Measurements from ENCODE around the gene FBXW7.

The FBXW7 gene

DNA sequence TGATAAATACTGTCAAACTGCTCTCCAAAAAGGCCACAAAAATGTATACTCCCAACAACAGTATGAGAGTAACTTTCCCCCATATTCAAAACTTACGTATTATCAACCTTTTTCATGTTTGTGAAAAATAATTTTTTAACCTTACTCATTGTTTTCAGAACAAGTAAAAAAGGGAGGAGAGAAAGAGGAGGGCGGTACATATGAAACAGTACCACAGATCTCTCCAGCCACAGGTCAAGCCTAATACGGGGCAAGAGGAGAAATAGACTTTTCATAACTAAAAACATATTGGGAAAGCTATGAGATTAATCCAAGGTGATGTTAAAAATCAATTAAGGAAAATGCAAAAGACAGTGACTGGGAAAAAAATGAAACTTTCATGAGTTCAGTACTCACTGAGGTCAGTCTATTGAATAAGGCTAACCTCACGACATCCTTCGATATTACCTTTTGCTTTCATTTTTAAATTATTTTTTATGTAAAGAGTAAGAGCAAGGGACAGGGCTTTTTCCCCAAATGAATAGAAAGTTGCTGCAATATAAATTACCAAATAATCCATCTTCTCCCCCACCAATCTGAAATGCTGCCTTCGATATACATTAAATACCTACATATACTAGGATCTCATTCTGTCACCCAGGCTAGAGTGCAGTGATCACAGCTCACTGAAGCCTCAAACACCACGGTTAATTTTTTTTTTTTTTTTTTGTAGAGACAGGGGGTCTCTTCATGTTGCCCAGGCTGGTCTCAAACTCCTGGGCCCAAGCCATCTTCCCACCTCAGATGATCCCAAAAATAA is 25.3 kb downstream of the FBXW7 start:
- DNase-seq = no peak

DNA sequence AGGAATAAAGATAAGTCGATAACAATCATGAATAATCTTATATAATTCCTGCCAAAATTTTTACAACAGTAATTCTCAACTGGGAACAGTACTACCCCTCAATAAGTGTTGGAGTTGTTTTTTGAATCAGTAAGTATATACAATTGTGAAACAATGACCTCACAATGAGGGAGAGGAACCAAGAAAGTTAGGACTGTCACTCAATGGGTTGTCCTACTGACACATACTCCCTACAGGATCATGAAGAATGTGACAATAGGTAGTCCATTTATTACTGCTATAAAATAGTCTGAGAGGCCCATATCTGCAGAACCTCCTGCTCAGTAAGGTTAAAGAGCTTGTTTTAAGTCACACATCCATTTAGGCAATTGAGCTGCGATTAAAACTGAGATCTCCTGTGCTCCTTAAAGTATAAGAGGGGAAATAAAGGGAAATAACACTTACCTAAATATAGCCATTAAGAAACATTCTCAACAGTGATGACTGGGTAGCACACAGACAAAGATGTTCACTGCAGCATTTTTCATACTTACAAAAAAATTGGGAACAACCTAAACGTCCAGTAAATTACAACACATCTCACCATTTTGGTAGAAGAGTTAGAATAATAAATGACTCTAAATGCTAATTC is 26.2 kb downstream of the FBXW7 start:
- no peak for DNase-seq

DNA sequence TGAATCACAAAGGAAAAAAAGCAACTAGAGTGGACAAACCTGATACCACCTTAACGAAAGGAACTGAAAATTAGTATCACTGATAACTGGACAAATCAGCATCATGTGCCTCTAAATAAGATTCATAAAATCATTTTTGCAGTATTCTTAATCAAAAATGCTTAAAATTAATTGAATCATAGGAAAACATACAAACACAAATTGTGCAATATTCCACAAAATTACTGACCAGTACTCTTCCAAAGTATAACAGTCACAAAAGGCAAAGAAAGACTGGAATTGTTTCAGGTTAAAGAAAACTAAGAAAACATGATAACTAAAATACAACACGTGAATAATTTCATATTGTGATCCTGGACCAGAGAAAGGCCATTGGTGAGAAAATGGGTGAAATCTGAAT is 27.1 kb downstream of the FBXW7 start:
- no peak for DNase-seq

DNA sequence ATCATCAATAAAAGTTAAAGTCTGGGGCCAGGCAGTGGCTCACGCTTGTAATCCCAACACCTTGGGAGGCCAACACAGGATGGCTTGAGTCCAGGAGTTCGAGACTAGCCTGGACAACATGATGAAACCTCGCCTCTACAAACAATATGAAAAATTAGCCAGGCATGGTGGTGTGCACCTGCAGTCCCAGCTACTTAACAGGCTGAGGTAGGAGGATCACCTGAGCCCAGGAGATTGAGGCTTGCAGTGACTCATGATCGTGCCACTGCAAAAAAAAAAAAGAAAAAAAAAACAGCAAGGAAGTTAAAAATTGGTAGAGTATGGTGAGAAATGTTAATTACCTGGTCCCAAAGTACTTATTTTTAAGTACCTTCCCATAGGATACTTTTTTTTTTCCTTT is 27.5 kb downstream of the FBXW7 start:
- DNase-seq = no peak

DNA sequence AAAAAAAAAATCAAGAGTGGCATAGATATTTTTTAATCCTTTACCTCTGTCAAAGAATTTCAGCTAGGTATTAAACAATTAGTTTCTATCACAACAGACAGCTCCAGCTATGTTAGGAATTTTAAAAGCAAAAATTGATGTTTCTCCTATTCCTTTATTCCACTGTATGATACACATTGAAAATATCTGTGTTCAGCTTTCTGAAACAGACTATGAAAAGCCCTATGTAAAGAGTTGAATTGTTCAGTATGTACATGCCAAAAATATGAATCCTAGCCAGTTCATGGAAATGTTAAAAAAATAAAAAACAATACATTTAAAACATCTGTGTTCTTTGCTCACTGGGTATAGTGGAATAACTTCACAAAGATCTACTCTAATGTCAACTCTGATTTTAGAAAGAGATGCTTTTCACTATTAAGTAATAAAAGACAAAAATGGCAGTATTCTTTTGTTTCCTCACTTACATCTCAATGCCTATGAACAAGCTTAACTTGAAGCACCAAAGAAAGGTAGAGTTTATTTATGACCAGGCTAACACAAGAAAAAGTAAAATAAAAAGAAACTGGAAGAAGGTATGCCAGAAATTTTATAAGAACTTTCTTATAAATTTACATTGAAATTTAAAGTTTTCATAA is 32.1 kb downstream of the FBXW7 start:
- peak; percentile 72 for DNase-seq

DNA sequence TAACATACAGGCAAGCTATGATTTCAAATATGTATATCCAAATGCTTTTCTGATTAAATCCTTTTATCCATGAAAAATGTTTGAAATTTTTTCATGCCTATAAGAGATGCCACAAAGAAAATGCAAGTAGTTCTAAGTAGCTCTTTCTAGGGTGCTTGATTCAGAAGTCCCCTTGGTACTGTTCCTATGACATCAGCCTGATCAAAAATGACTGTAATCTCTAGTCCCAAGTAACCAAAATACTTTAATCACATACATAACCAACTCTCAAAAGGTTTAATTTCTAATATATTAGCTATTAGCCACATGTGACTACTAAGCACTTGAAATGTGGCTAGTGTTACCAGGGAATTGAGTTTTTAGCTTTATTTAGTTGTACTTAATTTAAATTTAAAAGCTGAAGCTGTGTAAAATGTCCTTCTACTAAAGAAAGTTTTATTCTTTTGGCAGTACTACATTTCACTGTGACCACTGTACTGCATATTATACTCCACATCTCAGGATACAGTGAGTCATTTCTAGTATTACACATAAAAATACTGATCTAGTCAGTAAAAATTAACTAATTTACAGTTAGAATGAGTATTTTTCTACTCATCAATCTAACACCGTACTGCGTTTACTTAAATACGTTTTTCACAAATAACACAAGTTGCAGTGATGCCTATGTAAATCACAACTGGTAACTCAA is 33.9 kb downstream of the FBXW7 start:
- DNase-seq = peak; percentile 32

DNA sequence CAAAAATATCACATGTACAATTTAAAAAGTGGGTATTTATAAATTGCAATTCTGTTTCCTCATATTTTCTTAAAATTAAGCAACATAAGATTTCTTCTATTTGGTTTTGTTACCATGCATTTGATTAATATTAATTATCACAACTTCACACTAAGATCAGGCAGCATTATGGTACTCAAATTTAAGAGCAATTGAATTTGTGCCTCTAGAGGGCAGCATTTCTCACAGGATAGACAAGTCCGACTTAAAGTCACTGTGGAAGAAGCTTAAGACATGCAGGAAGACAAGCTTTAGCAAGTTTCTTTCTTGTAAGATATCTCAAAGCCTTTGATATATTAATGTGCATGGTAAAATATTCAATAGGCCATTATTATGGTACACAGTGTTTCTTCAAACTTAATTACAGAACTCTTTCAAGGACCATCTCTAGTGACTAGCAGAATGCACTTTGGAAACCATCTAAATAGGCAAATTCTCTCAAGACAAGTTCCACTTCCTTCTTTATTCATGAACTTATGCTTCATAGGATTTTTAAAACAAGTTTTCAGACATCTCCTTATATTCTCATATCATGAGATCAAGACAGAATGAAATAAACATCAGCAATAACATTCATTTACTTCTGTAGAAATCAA is 35.0 kb downstream of the FBXW7 start:
- peak; percentile 80 for DNase-seq

DNA sequence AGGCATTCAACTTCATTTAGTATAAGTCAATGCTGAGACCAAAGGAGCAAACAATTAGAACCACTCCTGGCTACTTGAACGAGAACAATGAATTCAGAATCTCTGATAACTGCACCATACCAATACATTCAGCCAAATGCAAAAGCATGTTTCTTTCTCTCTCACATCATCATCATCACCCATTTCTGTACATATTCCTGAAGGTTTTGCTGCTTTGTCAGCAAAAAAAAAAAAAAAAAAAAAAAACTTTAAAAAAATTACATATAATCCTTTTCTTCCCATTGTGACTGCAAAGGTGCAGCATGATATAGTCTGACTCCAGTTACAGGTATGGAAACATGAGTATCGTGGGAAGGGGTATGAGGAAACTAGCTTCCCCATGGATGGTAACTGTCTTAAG is 35.6 kb downstream of the FBXW7 start:
- no peak for DNase-seq

DNA sequence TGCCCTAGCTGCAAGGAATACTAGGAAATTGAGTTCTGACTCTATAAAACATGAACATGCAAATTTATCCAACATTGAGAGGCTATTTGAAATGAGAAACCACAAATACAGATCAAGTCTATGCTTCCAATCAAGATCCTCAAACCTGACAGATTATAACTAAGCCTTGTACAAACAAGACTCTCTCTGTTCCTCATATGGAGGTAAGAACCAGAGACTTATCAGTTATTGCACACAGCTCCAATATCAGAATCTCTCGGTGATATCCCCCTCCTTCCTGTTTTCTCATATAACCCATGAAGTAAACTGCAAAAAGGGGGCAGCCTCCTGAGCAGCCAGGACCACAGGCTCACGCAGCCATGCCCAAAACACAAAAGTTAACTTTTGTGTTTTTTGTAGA is 36.5 kb downstream of the FBXW7 start:
- no peak for DNase-seq

DNA sequence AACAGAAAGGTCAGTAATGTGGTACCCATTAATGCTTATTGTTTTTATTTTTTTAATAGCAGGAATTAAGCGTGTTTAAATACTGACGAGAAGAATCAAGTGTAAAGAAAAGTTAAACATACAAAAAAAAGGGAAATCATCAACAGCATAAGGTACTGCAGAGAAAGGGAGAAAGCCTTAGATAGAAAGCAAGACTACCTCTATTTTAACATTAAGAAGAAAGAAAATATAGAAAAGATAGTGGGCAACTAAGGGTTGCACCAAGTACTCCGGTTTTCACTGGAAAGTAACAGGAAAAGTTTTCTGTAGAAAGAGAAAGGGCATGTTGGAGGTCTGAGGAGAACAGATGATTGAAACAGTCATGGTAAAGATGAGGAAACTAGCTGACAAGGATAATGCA is 41.9 kb downstream of the FBXW7 start:
- no peak for DNase-seq

DNA sequence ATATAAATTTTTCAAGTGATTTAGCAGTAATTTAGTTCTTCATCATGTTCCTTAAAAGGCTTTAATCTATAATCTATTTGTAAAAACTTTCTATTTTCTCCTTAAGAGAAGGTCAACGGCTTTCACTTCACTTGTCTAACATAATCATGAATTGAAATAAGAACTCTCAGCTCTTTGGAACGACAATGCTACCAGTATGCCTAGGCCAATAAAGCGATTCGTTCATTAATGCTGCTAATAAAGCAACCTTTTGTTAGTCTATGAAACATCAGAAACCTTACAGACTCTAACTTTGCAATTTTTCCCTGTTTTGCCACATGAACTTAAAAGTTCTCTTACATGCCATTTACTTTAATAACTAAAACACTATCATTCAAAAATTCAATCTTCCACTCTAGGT is 47.6 kb downstream of the FBXW7 start:
- DNase-seq = no peak

DNA sequence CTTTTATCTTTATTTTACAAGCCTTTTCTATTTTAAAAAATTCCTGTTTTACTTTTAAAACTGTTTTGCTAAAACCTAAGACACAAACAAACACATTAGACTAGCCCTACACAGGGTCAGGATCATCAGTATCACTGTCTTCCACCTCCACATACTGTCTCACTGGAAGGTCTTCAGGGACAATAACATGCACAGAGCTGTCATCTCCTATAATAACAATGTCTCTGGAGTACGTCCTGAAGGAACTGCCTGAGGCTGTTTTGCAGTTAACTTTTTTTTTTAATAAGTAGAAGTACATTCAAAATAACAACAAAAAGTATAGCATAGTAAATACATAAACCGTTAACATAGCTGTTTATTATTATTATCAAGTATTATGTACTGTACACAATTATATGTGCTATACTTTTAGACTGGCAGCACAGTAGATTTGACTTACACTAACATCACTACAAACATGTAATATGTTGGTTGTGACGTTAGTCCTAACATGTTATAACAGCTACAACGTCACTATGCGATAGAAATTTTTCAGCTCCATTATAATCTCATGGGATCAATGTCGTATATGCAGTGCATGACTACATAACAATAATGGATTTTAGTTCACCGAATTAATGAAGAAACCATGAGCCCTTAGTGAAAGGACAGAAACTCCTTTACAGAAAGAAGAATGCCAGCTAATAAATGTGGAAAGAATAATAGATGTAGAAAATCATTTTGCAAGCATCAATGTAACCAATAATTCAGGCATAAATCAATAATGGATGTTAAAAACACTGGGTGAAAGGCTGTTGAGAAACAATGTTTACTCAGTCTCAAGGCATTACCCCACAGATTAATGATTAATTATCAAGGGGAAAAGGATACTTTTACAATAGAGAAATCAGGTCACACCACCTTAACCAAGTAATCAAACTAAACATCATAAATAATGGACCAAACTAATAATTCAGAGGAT is 49.2 kb downstream of the FBXW7 start:
- DNase-seq = no peak

DNA sequence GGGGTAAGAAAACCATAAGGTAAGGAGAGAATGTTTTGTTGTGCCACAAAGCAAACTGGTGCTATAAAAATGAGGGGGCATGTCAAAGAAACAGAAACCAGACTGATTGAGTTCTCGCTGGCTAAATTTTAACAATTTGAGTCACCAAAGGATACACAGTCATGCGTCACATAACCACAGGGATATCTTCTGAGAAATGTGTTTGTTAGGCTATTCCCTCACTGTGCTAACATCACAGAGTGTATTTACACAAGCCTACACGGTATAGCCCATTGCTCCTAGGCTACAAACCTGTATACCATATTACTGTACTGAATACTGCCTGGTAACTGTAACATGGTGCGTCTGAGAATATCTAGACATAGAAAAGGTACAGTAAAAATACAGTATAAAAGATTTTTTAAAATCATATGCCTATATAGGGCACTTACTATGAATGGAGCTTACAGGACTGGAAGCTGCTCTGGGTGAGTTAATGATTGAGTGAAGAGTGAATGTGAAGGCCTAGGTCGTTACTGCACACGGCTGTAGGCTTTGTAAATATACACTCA is 50.1 kb downstream of the FBXW7 start:
- DNase-seq = peak; percentile 87

DNA sequence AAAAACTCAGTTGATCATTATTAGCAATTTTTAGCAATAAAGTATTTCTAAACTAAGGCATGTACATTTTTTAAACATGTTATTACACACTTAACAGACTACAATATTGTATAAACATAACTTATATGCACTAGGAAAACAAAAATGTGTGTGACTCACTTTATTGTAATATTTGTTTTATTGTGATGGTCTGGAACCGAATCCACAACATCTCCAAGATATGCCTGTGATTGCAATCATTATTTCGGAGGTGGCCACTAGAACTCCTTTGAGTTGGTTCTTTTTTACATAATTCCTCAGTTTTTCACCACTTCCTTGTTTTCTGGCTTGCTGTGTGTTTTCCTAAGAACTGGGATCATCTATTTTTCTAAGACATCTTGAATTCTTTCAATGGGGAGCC is 53.7 kb downstream of the FBXW7 start:
- peak; percentile 72 for DNase-seq

DNA sequence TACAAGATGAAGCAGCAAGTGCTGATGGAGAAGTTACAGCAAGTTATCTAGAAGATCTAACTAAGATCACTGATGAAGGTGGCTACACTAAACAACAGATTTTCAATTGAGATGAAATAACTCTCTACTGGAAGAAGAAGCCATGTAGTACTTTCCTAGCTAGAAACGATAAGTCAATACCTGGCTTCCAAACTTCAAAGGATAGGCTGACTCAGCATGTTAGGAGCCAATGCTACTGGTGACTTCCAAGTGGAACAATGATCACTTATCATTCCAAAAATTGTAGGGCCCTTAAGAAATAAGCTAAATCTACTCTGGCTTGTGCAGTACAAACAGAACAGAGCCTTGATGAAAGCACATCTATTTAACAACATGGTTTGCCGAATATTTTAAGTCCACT is 55.0 kb downstream of the FBXW7 start:
- no peak for DNase-seq

DNA sequence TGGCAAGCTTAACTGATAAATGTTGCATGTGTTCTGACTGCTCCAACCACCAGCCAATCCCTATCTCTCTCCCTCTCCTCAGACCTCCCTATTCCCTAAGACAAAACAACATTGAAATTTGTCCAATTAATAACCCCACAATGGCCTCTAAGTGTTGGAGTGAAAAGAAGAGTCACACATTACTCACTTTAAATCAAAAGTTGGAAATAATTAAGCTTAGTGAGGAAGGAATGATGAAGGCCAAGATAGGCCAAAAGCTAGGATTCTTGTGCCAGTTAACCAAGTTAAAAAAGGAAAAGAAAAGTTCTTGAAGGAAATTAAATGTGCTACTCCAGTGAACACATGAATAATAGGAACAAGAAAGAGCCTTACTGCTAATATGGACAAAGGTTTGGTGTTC is 55.6 kb downstream of the FBXW7 start:
- DNase-seq = no peak

DNA sequence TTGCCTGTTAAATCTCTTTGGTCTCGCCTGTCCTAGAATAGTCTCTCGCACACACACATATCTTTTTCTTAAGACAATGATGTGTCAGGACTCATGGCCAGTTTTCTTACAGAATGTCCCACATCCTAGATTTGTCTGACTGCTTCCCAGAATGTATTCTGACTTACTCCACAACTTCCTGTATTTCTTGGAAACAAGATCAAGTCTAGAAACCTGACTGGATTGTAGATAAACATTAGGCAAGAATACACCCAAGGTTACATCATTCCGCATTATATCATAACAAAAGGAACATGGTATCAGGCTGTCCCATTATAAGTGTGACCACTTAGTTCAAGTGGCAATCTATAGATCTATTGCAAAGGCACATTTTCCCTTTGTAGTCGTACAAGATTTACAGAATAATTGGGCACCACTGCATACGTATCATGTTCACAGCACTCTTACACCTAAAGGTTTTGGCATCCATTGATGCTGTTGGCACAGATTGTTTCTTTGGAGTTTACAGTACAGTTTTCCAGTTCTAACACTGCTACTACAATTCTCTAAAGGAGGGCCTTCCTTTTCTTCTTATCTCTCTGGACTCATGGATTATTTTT is 56.4 kb downstream of the FBXW7 start:
- DNase-seq = peak; percentile 74

DNA sequence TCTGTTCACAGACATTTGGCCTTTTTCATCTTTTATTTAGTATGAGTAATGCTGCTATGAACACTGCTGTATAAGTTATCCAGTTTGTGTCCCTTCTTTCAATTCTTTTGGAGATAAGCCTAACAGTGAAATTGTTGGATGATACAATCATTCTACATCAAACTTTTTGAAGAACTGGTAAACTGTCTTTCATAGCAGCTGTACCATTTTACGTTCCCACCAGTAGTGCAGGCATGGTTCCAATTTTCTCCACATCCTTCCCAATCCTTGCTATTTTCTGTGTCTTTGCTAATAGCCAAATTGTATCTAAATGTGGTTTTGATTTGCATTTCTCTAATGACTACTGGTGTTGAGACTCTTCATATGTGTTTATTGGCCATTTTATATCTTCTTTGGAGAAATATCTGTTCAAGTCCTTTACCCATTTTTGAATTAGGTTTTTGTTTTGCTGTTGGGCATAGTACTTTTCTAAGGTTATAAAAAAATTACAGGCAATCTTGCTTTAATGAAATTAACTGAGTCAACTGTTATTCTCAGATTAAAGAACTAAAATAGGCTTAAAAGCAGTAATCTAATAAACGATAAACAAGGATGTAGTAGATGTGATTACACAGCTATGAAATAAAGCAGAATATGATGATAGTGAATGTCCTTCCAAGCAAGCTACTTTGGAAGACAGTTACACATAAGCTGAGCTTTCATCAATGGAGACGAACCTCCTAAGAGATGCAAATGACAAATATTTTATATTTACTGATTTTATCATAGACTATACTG is 57.2 kb downstream of the FBXW7 start:
- peak; percentile 18 for DNase-seq

DNA sequence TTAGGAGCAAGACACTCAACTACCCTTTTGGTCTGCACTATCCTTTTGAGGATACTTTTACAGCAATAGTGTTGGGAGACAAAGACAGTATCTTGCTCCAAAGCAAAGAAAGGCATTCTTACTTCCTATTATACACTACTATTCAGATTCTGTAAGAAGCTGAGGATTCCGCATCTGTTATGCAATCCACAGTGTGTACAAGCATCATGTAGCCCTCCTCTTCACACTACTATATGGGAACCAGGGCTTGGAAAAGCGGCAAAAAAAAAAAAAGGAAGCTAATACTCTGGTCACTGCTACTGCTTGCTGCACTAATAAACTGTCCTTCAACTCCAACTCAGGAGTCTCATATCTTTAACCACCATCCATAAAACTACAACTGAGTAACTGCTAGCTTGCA is 59.1 kb downstream of the FBXW7 start:
- DNase-seq = no peak

DNA sequence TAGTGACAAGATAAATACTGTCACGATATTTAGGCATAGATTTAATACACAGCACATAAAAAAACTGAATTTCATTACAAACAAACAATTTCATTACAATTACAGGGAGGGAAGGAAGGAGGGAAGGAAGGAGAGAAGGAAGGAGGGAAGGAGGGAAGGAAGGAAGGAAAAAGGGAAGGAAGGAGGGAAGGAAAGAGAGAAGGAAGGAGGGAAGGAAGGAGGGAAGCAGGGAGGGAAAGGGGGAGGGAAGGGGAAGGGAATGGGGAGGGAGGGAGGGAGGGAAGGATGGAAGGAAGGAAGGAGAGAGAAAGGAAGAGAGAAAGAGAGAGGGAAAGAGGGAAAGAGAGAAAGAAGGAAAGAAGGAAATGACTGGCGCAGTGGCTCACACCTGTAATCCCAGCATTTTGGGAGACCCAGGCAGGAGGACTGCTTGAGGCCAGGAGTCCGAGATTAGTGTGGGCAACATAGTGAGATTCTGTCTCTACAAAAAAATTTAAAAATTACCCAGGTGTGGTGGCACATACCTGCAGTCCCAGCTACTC is 64.6 kb downstream of the FBXW7 start:
- DNase-seq = no peak
